ENCODE results near the gene COL6A6.

COL6A6 gene

DNA sequence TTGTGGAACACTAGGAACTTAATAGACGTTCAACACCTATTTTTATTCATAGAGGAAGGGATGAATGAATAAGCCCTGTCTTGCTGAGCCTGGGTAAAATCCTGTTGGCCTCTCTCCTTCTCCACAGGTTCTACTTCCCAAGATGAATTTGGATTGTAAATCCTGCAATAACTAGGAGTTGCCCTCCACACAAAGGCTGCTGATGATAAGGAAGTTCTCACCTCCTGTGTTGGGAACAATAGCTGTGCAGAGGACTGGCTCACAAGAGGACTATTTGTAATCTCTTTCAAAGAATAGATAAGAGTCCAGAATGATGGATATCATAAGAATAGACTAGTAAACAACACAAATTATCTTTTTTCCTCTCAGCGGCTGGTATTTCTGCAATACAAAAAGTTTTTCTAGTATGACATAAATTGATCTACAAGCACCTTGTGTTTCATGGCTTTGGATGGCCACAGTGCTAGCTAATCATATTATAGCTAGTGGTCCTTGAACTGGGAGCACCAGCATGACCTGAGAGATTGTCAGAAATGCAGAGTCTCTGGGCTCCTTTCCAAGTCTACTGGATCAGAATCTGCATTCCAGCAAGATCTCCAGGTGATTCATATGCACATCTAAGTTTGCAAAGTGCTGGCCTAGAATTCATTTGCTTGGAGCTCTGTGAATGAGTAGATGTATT is 28.1 kb upstream of the COL6A6 start:
- TF ChIP-seq, protein P1, sequence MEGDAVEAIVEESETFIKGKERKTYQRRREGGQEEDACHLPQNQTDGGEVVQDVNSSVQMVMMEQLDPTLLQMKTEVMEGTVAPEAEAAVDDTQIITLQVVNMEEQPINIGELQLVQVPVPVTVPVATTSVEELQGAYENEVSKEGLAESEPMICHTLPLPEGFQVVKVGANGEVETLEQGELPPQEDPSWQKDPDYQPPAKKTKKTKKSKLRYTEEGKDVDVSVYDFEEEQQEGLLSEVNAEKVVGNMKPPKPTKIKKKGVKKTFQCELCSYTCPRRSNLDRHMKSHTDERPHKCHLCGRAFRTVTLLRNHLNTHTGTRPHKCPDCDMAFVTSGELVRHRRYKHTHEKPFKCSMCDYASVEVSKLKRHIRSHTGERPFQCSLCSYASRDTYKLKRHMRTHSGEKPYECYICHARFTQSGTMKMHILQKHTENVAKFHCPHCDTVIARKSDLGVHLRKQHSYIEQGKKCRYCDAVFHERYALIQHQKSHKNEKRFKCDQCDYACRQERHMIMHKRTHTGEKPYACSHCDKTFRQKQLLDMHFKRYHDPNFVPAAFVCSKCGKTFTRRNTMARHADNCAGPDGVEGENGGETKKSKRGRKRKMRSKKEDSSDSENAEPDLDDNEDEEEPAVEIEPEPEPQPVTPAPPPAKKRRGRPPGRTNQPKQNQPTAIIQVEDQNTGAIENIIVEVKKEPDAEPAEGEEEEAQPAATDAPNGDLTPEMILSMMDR (conservative IDR thresholded peaks at IDR 0.05; ENCODE audit: low read depth, low read length) = no peak
- H3K4me3 ChIP-seq (ENCODE audit: low read length) = no peak overlapping the region
- no peak for DNase-seq (ENCODE audit: low read depth)

DNA sequence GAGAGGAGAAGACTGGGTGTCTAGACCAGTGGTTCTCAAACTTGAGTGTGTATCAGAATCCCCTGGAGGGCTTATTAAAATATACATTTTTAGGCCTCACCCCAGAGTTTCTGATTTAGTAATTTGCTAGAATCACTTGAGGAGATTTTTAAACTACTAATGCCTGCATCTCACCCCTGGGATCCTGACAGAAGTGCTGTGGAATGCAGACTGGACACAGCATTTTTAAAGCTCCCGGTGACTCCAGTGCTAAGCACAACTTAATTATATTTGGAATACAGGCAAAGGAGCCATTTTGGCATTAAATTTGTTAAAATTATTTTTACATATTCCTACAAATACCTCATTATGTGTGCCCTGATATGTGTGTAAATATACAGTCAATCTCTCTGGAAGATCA is 26.7 kb upstream of the COL6A6 start:
- DNase-seq (ENCODE audit: low read depth) = no peak
- TF ChIP-seq, protein P1 (conservative IDR thresholded peaks at IDR 0.05; ENCODE audit: low read depth, low read length) = no peak
- no peak overlapping the region for H3K4me3 ChIP-seq (ENCODE audit: low read length)

DNA sequence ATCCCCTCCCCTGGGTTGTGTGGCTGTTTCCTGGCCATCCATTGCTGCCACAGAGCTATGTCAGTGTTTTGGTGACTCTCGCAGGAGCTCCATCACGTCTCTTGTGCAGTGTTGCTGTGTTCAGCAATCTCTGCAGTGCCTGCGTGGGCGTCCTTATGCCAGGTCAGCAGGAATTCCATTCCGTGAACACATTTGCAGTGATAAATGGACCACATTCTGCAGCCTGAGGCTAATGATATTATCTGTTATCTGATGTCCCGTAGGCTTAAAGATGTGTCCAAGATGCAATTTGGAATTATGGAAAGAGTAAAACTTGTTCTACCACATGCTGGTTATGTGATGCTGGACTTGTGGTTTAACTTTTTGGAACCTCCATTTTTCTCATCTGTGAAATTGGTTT is 25.5 kb upstream of the COL6A6 start:
- DNase-seq (ENCODE audit: low read depth) = no peak
- TF ChIP-seq, protein P1 (conservative IDR thresholded peaks at IDR 0.05; ENCODE audit: low read depth, low read length) = no peak
- H3K4me3 ChIP-seq (ENCODE audit: low read length) = no peak overlapping the region

DNA sequence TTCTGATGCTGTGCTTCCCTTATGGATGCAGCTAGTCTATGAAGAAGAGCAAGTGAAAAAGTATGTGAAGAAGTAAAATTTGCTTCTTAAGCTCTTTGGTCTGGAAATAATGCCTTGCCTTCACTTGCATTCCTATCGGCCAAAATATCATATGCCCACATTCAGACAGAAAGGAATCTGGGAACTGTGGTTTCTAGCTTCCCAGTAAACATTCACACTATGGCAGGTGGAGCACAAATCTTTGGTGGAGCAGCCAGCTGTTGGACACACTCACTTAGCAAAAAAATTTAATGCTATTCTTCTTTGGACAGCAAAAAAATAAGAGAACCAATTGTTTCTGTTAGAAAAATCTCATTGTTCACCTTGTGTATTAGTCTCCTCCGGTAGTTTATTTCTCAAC is 12.3 kb upstream of the COL6A6 start:
- DNase-seq (ENCODE audit: low read depth) = no peak

DNA sequence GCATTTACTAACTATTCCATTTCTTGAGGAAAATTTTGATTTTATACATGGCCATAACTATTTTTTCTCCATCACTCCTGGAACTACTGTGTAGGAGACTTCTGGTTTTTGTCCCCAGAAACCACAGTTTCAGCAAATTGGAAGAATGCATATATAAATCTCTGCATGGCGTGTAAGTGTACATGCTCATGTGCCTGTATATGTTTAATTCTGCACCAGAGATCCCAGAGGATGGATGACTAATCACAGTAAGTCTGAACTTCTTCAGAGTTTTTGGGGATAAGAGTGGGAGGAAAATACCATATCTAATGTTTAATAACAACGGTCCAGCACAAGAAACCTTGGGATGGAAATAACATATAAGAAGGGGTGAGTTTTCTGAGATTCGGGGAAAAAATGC is 10.9 kb upstream of the COL6A6 start:
- TF ChIP-seq, protein P1 (conservative IDR thresholded peaks at IDR 0.05; ENCODE audit: low read depth, low read length) = no peak
- no peak overlapping the region for H3K4me3 ChIP-seq (ENCODE audit: low read length)
- DNase-seq (ENCODE audit: low read depth) = no peak

More for the DNA sequence above, 12.3 kb upstream of the COL6A6 start:
- H3K4me3 ChIP-seq (ENCODE audit: low read length) = no peak overlapping the region
- TF ChIP-seq, protein P1 (conservative IDR thresholded peaks at IDR 0.05; ENCODE audit: low read depth, low read length) = no peak

DNA sequence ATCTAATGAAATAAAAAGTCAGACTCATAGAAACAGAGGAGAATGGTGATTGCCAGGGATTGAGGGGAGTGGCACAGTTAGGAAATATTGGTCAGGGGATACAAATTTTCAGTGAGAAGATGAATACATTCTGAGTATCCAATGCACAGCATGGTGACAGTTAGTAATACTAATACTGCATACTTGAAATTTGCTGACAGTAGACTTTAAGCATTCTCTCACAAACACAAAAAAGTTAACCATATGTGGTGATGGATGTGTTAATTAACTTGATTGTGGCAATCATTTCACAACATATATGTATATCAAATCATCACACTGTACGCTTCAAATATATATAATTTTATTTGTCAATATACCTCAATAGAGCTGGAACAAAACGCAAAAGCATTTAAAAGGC is 9.2 kb upstream of the COL6A6 start:
- no peak for DNase-seq (ENCODE audit: low read depth)
- no peak overlapping the region for H3K4me3 ChIP-seq (ENCODE audit: low read length)
- TF ChIP-seq, protein P1 (conservative IDR thresholded peaks at IDR 0.05; ENCODE audit: low read depth, low read length) = no peak

DNA sequence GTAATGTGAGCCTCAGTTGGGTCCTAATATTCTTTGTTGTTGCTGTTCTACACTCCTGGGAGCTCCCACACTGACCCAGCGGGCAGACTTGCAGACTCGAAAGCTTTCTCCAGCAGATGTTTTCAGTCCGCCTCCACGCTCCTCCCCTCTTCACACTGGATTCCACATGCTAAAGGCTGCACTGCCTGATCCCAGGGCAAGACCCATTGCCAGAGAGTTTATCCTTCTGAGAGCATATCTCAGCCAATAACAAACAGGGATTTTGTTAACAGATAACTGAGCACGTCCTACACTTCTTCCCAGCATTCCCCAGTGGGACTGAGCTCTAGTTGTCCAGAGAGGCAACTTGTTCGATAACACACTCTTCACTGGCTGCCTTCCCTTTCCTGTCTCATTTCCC is 8.0 kb upstream of the COL6A6 start:
- no peak for DNase-seq (ENCODE audit: low read depth)
- no peak overlapping the region for H3K4me3 ChIP-seq (ENCODE audit: low read length)
- TF ChIP-seq, protein P1 (conservative IDR thresholded peaks at IDR 0.05; ENCODE audit: low read depth, low read length) = no peak
